GM23338 (cell line): ENCODE results near the gene HS6ST2. TPM values are rescaled to one million over a fixed set of nuclear protein-coding genes. Genes with fewer than 3 reads are reported as not detected.
"Not testable (repeated sequence)": the region's sequence is repeated elsewhere in the genome, so short reads cannot be mapped to it uniquely, and the experiment has no call there.

Experiments used
- ATAC-seq: fragments of 200-7000 bp; cut with Tn5 transposase; 3 replicates; pipeline ENCODE4 v1.9.1; 2020
- DNase-seq: peaks from one replicate; pipeline ENCODE4 v3.0.0-alpha.2; 2015; ENCODE audit warnings: low spot score
- H2AFZ ChIP-seq: fragments of 200-600 bp; sonication (generic); 2 replicates; pipeline ENCODE4 v1.8.0; 2016; ENCODE audit warnings: antibody characterized with exemption, mild to moderate bottlenecking, moderate library complexity
- H3F3A ChIP-seq: fragments of 200-600 bp; sonication (generic); replicated peaks from 2 replicates; pipeline ENCODE4 v1.8.0; 2017; ENCODE audit warnings: antibody characterized with exemption, mixed run types, low read depth
- H3K27ac ChIP-seq: fragments of 200-600 bp; sonication (generic); 2 replicates; pipeline ENCODE4 v1.6.1; 2016; ENCODE audit warnings: low read depth
- H3K27me3 ChIP-seq: fragments of 200-600 bp; sonication (generic); 2 replicates; pipeline ENCODE4 v1.8.0; 2016; ENCODE audit warnings: mild to moderate bottlenecking, mixed run types, moderate library complexity; ENCODE audit not compliant: insufficient read depth
- H3K36me3 ChIP-seq: fragments of 200-600 bp; sonication (generic); 2 replicates; pipeline ENCODE4 v1.8.0; 2016; ENCODE audit warnings: mild to moderate bottlenecking; ENCODE audit not compliant: insufficient read depth
- H3K4me1 ChIP-seq: fragments of 200-600 bp; sonication (generic); 2 replicates; pipeline ENCODE4 v1.8.0; 2016; ENCODE audit warnings: mild to moderate bottlenecking, moderate library complexity; ENCODE audit not compliant: insufficient read depth
- H3K4me2 ChIP-seq: fragments of 200-600 bp; sonication (generic); 2 replicates; pipeline ENCODE4 v1.7.1; 2017; ENCODE audit warnings: mixed run types
- H3K4me3 ChIP-seq: fragments of 200-600 bp; sonication (generic); 2 replicates; pipeline ENCODE4 v1.6.1; 2016; ENCODE audit warnings: mixed run types
- H3K79me2 ChIP-seq: fragments of 200-600 bp; sonication (generic); replicated peaks from 2 replicates; pipeline ENCODE4 v1.8.0; 2017; ENCODE audit warnings: mild to moderate bottlenecking; ENCODE audit not compliant: insufficient read depth
- H3K9me2 ChIP-seq: fragments of 200-600 bp; sonication (generic); 2 replicates; pipeline ENCODE4 v1.8.0; 2017; ENCODE audit not compliant: insufficient read depth
- H4K20me1 ChIP-seq: fragments of 200-600 bp; sonication (generic); replicated peaks from 2 replicates; pipeline ENCODE4 v1.8.0; 2017; ENCODE audit warnings: mild to moderate bottlenecking; ENCODE audit not compliant: insufficient read depth
- H3K27ac Mint-ChIP-seq: 2 replicates; pipeline ENCODE4 v1.8.0; 2020; ENCODE audit warnings: inconsistent platforms, mild to moderate bottlenecking, moderate library complexity, mixed read lengths
- H3K27me3 Mint-ChIP-seq: 3 replicates; pipeline ENCODE4 v1.8.0; 2022; ENCODE audit warnings: low read depth, mild to moderate bottlenecking, moderate library complexity, mixed read lengths, inconsistent platforms; ENCODE audit not compliant: insufficient read depth, poor library complexity
- H3K36me3 Mint-ChIP-seq: 3 replicates; pipeline ENCODE4 v1.8.0; 2021; ENCODE audit warnings: low read depth, mild to moderate bottlenecking, inconsistent platforms, moderate library complexity, mixed read lengths
- H3K4me1 Mint-ChIP-seq: 3 replicates; pipeline ENCODE4 v1.8.0; 2020; ENCODE audit warnings: mild to moderate bottlenecking, inconsistent platforms, mixed read lengths
- H3K4me3 Mint-ChIP-seq: 3 replicates; pipeline ENCODE4 v1.8.0; 2021; ENCODE audit warnings: moderate library complexity, mild to moderate bottlenecking, inconsistent platforms, mixed read lengths
- H3K9me3 Mint-ChIP-seq: 3 replicates; pipeline ENCODE4 v1.8.0; 2020; ENCODE audit warnings: moderate library complexity, mild to moderate bottlenecking, inconsistent platforms, mixed read lengths
- CTCF ChIP-seq, 2 experiments: fragments of 200-600 bp in 1 of 2; sonication (generic) in 1 of 2; conservative IDR thresholded peaks; 2 replicates each; pipeline versions ENCODE4 v1.5.1 to v1.6.1; 2016 to 2017; ENCODE audit warnings: antibody characterized with exemption in 2 of 2, low read depth in 2 of 2, mild to moderate bottlenecking in 2 of 2, moderate library complexity in 1 of 2
- EZH2 ChIP-seq: fragments of 200-600 bp; sonication (generic); IDR thresholded peaks from one replicate; pipeline ENCODE4 v1.8.0; 2017; ENCODE audit warnings: antibody characterized with exemption, mild to moderate bottlenecking, low read depth; ENCODE audit not compliant: unreplicated experiment
- EZH2phosphoT487 ChIP-seq: fragments of 200-600 bp; sonication (generic); IDR thresholded peaks from one replicate; pipeline ENCODE4 v1.8.1; 2018; ENCODE audit warnings: antibody characterized with exemption; ENCODE audit not compliant: unreplicated experiment
- STAT1 ChIP-seq: IDR thresholded peaks from one replicate; pipeline ENCODE4 v1.6.1; 2016; ENCODE audit warnings: antibody characterized with exemption; ENCODE audit not compliant: unreplicated experiment
- polyA plus RNA-seq: library from polyadenylated mRNA; unstranded; fragments of >200 nt; fragmentation: Nextera tagmentation; extraction: Ambion mirVana; gene quantifications from 2 replicates; pipeline ENCODE4 v1.2.1, GENCODE V29; 2016
- total RNA-seq: library from RNA; depleted of rRNA; stranded (reverse); fragments of >200 nt; shearing (Covaris generic); gene quantifications from 2 replicates; pipeline ENCODE4 v1.2.3, GENCODE V29; 2014

Gene HS6ST2
- total and polyA plus RNA-seq, 2 experiments from 2014 or later: 0.82 to 4.8 TPM

GRCh38 chrX:132948648-132949260, 9.7 kb downstream of the HS6ST2 start:
- H3F3A ChIP-seq: no peaks in the 10 kb centered on the region
- H3K9me2 ChIP-seq: no peaks in the 10 kb centered on the region
- H3K36me3 Mint-ChIP-seq: no peaks in the 10 kb centered on the region
- TF ChIP-seq EZH2phosphoT487 (no peak), CTCF (conservative IDR thresholded peaks at IDR 0.05; ENCODE audit: low read depth in 2 of 2) (peak; percentile 55 to 59), STAT1 (no peak)
- no peaks in the 10 kb centered on the region for H4K20me1 ChIP-seq
- no peaks in the 10 kb centered on the region for H3K36me3 ChIP-seq
- peaks cover 3% of the 10 kb centered on the region; the same call in 1 of the 3 replicates for H3K9me3 Mint-ChIP-seq
- H3K79me2 ChIP-seq: no peaks in the 10 kb centered on the region
- no peaks in the 10 kb centered on the region for H3K4me1 ChIP-seq
- ATAC-seq (peak; percentile 32; the same call in 2 of the 3 replicates), DNase-seq (peak; percentile 62)
- no peak overlapping the region for H3K27ac ChIP-seq
- no peak overlapping the region for H3K4me2 ChIP-seq
- H3K4me1 Mint-ChIP-seq: peaks cover 8% of the 10 kb centered on the region
- H3K27ac Mint-ChIP-seq: no peak overlapping the region
- no peak overlapping the region for H3K4me3 Mint-ChIP-seq
- no peak overlapping the region for H3K4me3 ChIP-seq
- H3K27me3 ChIP-seq: peaks cover 3% of the 10 kb centered on the region; the same call in 1 of the 2 replicates
- H2AFZ ChIP-seq: no peak overlapping the region
- H3K27me3 Mint-ChIP-seq: no peaks in the 10 kb centered on the region

GRCh38 chrX:132945055-132945599, 13.3 kb downstream of the HS6ST2 start:
- not testable (repeated sequence) for H3K9me3 Mint-ChIP-seq

GRCh38 chrX:132940727-132941327, 17.6 kb downstream of the HS6ST2 start:
- Mint-ChIP-seq H3K4me1 (peaks cover 10% of the 10 kb centered on the region; the same call in 2 of the 3 replicates), H3K36me3 (no peaks in the 10 kb centered on the region), H3K27ac (no peak overlapping the region), H3K27me3 (no peaks in the 10 kb centered on the region), H3K4me3 (no peak overlapping the region), H3K9me3 (0 out of 3 replicates have a peak, but pooled peaks cover 3% of the 10 kb centered on the region)
- Histone ChIP-seq H3K27ac (no peak overlapping the region), H3K27me3 (no peaks in the 10 kb centered on the region), H3K79me2 (no peaks in the 10 kb centered on the region), H3K4me2 (no peak overlapping the region), H4K20me1 (no peaks in the 10 kb centered on the region), H3F3A (no peaks in the 10 kb centered on the region), H3K4me3 (no peak overlapping the region), H3K9me2 (no peaks in the 10 kb centered on the region), H2AFZ (no peak overlapping the region), H3K36me3 (no peaks in the 10 kb centered on the region), H3K4me1 (no peaks in the 10 kb centered on the region)
- TF ChIP-seq EZH2 (no peak), CTCF (conservative IDR thresholded peaks at IDR 0.05; ENCODE audit: low read depth in 2 of 2) (peak; percentile 31 to 37; a peak in 3 of 4 replicates)
- ATAC-seq: peak; percentile 70
- peak; percentile 58 for DNase-seq

More at GRCh38 chrX:132945055-132945599, 13.3 kb downstream of the HS6ST2 start:
- H3K4me1 Mint-ChIP-seq: peaks cover 10% of the 10 kb centered on the region; the same call in 2 of the 3 replicates
- not testable (repeated sequence) for H3K4me3 ChIP-seq, ATAC-seq, H3K79me2 ChIP-seq, H3K9me2 ChIP-seq, H3K4me2 ChIP-seq, H3K27ac Mint-ChIP-seq, H3K27ac ChIP-seq, H3F3A ChIP-seq, H2AFZ ChIP-seq, H3K4me3 Mint-ChIP-seq, H3K27me3 ChIP-seq, H3K4me1 ChIP-seq, DNase-seq, H3K27me3 Mint-ChIP-seq, H3K36me3 ChIP-seq, H3K36me3 Mint-ChIP-seq, H4K20me1 ChIP-seq
